Measurements from ENCODE around the gene RAN.
"Not testable (repeated sequence)": the region's sequence is repeated elsewhere in the genome, so short reads cannot be mapped to it uniquely, and the experiment has no call there.

Gene RAN

GRCh38 chr12:130860311-130860710 is 11.6 kb upstream of the RAN start:
- Histone ChIP-seq H3K23ac (ENCODE audit: low read length in 2 of 2) (no peak overlapping the region), H3K9ac (ENCODE audit: low read length) (no peak overlapping the region), H3K9me3 (ENCODE audit: control insufficient read depth, low read length) (peaks cover 13% of the 10 kb centered on the region), H3K4ac (ENCODE audit: low read depth in 1 of 2, low read length in 2 of 2) (no peak overlapping the region), H2AK5ac (ENCODE audit: low read length, severe bottlenecking) (no peak overlapping the region), H3K4me1 (ENCODE audit: control insufficient read depth, insufficient read depth, low read depth, low read length) (no peaks in the 10 kb centered on the region), H2AFZ (ENCODE audit: low read depth, low read length) (no peak overlapping the region), H3K27ac (ENCODE audit: low read length, poor library complexity, severe bottlenecking) (no peak overlapping the region), H2BK5ac (ENCODE audit: low read depth, low read length, poor library complexity, severe bottlenecking) (no peak overlapping the region), H3K18ac (ENCODE audit: low read depth in 1 of 2, low read length in 2 of 2) (no peak overlapping the region), H2BK12ac (ENCODE audit: low read length in 2 of 2) (no peak overlapping the region), H3K4me3 (ENCODE audit: insufficient read depth in 1 of 2, low read depth in 1 of 2, low read length in 2 of 2) (no peak overlapping the region), H3K4me2 (ENCODE audit: low read length, poor library complexity, severe bottlenecking) (no peak overlapping the region), H3K27me3 (ENCODE audit: control insufficient read depth in 1 of 2, insufficient read depth in 1 of 2, low read length in 2 of 2) (peaks cover 0 to 2% of the 10 kb centered on the region in 2 experiments), H2BK120ac (ENCODE audit: low read depth, low read length) (no peak overlapping the region), H3K14ac (ENCODE audit: low read length in 2 of 2) (no peak overlapping the region), H4K8ac (ENCODE audit: low read length) (no peak overlapping the region), H3K36me3 (ENCODE audit: control insufficient read depth in 1 of 2, insufficient read depth in 2 of 2, low read depth in 1 of 2, low read length in 2 of 2) (no peaks in the 10 kb centered on the region), H2BK15ac (ENCODE audit: low read depth, poor library complexity, severe bottlenecking) (no peak overlapping the region), H3K79me1 (replicated peaks; ENCODE audit: low read length, poor library complexity, severe bottlenecking) (no peaks in the 10 kb centered on the region), H4K91ac (ENCODE audit: low read length) (no peak overlapping the region)
- 92% methylated on average over 5 of the region's 9 CpGs for WGBS
- DNase-seq, result no peak

DNA sequence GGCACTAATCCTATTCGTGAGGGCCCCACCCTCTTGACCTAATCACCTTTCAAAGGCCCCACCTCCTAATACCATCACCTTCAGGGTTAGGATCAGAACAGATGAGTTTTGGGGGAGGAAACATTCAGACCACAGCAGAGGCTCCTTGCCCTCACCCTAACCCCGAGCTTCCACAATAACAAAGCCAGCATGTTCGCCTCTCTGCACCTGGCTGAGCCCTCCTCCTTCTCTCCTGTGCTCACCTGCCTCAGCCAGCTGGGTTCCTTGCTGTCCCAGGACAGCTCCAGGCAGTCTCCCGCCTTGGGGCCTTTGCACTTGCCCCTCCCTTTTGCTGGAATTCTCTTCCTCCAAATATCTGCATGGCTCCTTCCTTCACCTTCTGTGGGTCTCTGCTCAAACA is 9.7 kb upstream of the RAN start:
- no peak overlapping the region for H2BK12ac ChIP-seq (ENCODE audit: low read length in 2 of 2)
- no peak overlapping the region for H2BK15ac ChIP-seq (ENCODE audit: low read depth, poor library complexity, severe bottlenecking)
- no peaks in the 10 kb centered on the region for H3K4me1 ChIP-seq (ENCODE audit: control insufficient read depth, insufficient read depth, low read depth, low read length)
- no peaks in the 10 kb centered on the region for H3K79me1 ChIP-seq (replicated peaks; ENCODE audit: low read length, poor library complexity, severe bottlenecking)
- no peak overlapping the region for H3K4ac ChIP-seq (ENCODE audit: low read depth in 1 of 2, low read length in 2 of 2)
- no peaks in the 10 kb centered on the region for H3K36me3 ChIP-seq (ENCODE audit: control insufficient read depth in 1 of 2, insufficient read depth in 2 of 2, low read depth in 1 of 2, low read length in 2 of 2)
- no peak overlapping the region for H3K18ac ChIP-seq (ENCODE audit: low read depth in 1 of 2, low read length in 2 of 2)
- no peak overlapping the region for H3K27ac ChIP-seq (ENCODE audit: low read length, poor library complexity, severe bottlenecking)
- H2AK5ac ChIP-seq (ENCODE audit: low read length, severe bottlenecking), result no peak overlapping the region
- H2BK120ac ChIP-seq (ENCODE audit: low read depth, low read length), result no peak overlapping the region
- peaks cover 6% of the 10 kb centered on the region for H3K9me3 ChIP-seq (ENCODE audit: control insufficient read depth, low read length)
- no peaks in the 10 kb centered on the region for H3K27me3 ChIP-seq (ENCODE audit: control insufficient read depth in 1 of 2, insufficient read depth in 1 of 2, low read length in 2 of 2)
- H4K91ac ChIP-seq (ENCODE audit: low read length), result no peak overlapping the region
- no peak for DNase-seq
- no peak overlapping the region for H4K8ac ChIP-seq (ENCODE audit: low read length)
- H3K4me2 ChIP-seq (ENCODE audit: low read length, poor library complexity, severe bottlenecking), result no peak overlapping the region
- H3K14ac ChIP-seq (ENCODE audit: low read length in 2 of 2), result no peak overlapping the region
- H3K4me3 ChIP-seq (ENCODE audit: insufficient read depth in 1 of 2, low read depth in 1 of 2, low read length in 2 of 2), result no peak overlapping the region
- WGBS, result 85% methylated on average over 4 of the region's 4 CpGs
- H3K9ac ChIP-seq (ENCODE audit: low read length), result no peak overlapping the region
- H3K23ac ChIP-seq (ENCODE audit: low read length in 2 of 2), result no peak overlapping the region
- no peak overlapping the region for H2BK5ac ChIP-seq (ENCODE audit: low read depth, low read length, poor library complexity, severe bottlenecking)
- no peak overlapping the region for H2AFZ ChIP-seq (ENCODE audit: low read depth, low read length)

- H3K14ac ChIP-seq (ENCODE audit: low read length in 2 of 2); H2AK5ac ChIP-seq (ENCODE audit: low read length, severe bottlenecking); H3K9ac ChIP-seq (ENCODE audit: low read length); H3K23ac ChIP-seq (ENCODE audit: low read length in 2 of 2); H3K4me2 ChIP-seq (ENCODE audit: low read length, poor library complexity, severe bottlenecking); H2BK120ac ChIP-seq (ENCODE audit: low read depth, low read length); H3K18ac ChIP-seq (ENCODE audit: low read depth in 1 of 2, low read length in 2 of 2); H3K4ac ChIP-seq (ENCODE audit: low read depth in 1 of 2, low read length in 2 of 2); H4K91ac ChIP-seq (ENCODE audit: low read length); H3K27me3 ChIP-seq (ENCODE audit: control insufficient read depth in 1 of 2, insufficient read depth in 1 of 2, low read length in 2 of 2); H2AFZ ChIP-seq (ENCODE audit: low read depth, low read length); H3K4me1 ChIP-seq (ENCODE audit: control insufficient read depth, insufficient read depth, low read depth, low read length); DNase-seq; H3K27ac ChIP-seq (ENCODE audit: low read length, poor library complexity, severe bottlenecking); H3K36me3 ChIP-seq (ENCODE audit: control insufficient read depth in 1 of 2, insufficient read depth in 2 of 2, low read depth in 1 of 2, low read length in 2 of 2); H4K8ac ChIP-seq (ENCODE audit: low read length); H2BK15ac ChIP-seq (ENCODE audit: low read depth, poor library complexity, severe bottlenecking); H3K9me3 ChIP-seq (ENCODE audit: control insufficient read depth, low read length); H3K4me3 ChIP-seq (ENCODE audit: insufficient read depth in 1 of 2, low read depth in 1 of 2, low read length in 2 of 2); H2BK5ac ChIP-seq (ENCODE audit: low read depth, low read length, poor library complexity, severe bottlenecking); H2BK12ac ChIP-seq (ENCODE audit: low read length in 2 of 2); H3K79me1 ChIP-seq (replicated peaks; ENCODE audit: low read length, poor library complexity, severe bottlenecking): not testable (repeated sequence)
- 92% methylated on average over 8 of the region's 8 CpGs for WGBS
Measured at GRCh38 chr12:130862771-130863170, 9.1 kb upstream of the RAN start.

DNA sequence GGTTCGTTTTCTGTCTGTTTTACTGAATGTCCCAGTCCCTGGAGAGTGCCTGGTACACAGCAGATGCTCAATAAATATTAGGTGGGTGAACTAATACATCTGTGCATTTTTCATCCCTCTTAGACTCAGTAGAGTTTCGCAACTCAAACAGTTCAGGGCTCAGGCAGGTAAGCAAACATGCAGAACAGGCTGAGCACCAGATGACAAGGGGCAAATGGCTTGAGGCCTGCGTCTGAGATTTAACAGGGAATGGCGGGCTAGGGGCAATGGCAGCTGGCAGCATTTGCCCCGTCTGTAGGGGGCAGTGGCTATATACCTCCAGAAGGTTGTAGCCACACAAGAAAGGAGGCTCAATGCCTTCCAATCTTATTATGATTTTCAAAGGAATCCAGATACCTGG is 8.6 kb upstream of the RAN start:
- 97% methylated on average over 4 of the region's 5 CpGs for WGBS
- DNase-seq, result no peak
- no peaks in the 10 kb centered on the region for H3K27me3 ChIP-seq (ENCODE audit: control insufficient read depth in 1 of 2, insufficient read depth in 1 of 2, low read length in 2 of 2)

More for the DNA sequence above, 8.6 kb upstream of the RAN start:
- no peak overlapping the region for H3K27ac ChIP-seq (ENCODE audit: low read length, poor library complexity, severe bottlenecking)
- H2AK5ac ChIP-seq (ENCODE audit: low read length, severe bottlenecking), result no peak overlapping the region
- H3K4me2 ChIP-seq (ENCODE audit: low read length, poor library complexity, severe bottlenecking), result no peak overlapping the region
- no peaks in the 10 kb centered on the region for H3K79me1 ChIP-seq (replicated peaks; ENCODE audit: low read length, poor library complexity, severe bottlenecking)
- H3K23ac ChIP-seq (ENCODE audit: low read length in 2 of 2), result no peak overlapping the region
- H3K4me3 ChIP-seq (ENCODE audit: insufficient read depth in 1 of 2, low read depth in 1 of 2, low read length in 2 of 2), result no peak overlapping the region
- H3K9me3 ChIP-seq (ENCODE audit: control insufficient read depth, low read length), result no peaks in the 10 kb centered on the region
- H4K8ac ChIP-seq (ENCODE audit: low read length), result no peak overlapping the region
- no peak overlapping the region for H2BK5ac ChIP-seq (ENCODE audit: low read depth, low read length, poor library complexity, severe bottlenecking)
- no peak overlapping the region for H3K4ac ChIP-seq (ENCODE audit: low read depth in 1 of 2, low read length in 2 of 2)
- no peaks in the 10 kb centered on the region for H3K4me1 ChIP-seq (ENCODE audit: control insufficient read depth, insufficient read depth, low read depth, low read length)
- no peak overlapping the region for H3K9ac ChIP-seq (ENCODE audit: low read length)
- H3K36me3 ChIP-seq (ENCODE audit: control insufficient read depth in 1 of 2, insufficient read depth in 2 of 2, low read depth in 1 of 2, low read length in 2 of 2), result no peaks in the 10 kb centered on the region
- H2BK120ac ChIP-seq (ENCODE audit: low read depth, low read length), result no peak overlapping the region
- H2AFZ ChIP-seq (ENCODE audit: low read depth, low read length), result no peak overlapping the region
- H2BK15ac ChIP-seq (ENCODE audit: low read depth, poor library complexity, severe bottlenecking), result no peak overlapping the region
- H3K14ac ChIP-seq (ENCODE audit: low read length in 2 of 2), result no peak overlapping the region
- no peak overlapping the region for H3K18ac ChIP-seq (ENCODE audit: low read depth in 1 of 2, low read length in 2 of 2)
- no peak overlapping the region for H2BK12ac ChIP-seq (ENCODE audit: low read length in 2 of 2)
- no peak overlapping the region for H4K91ac ChIP-seq (ENCODE audit: low read length)
